Measurements from ENCODE around the gene SMIM5. TPM values are rescaled to one million over a fixed set of nuclear protein-coding genes. Genes with fewer than 3 reads are reported as not detected.
"Not testable (repeated sequence)": the region's sequence is repeated elsewhere in the genome, so short reads cannot be mapped to it uniquely, and the experiment has no call there.

SMIM5 gene
- total RNA-seq, 1 donor from 2014 or later, result 1.7 TPM

GRCh38 chr17:75589919-75590303 is 43.3 kb upstream of the SMIM5 start:
- H3K4me3 ChIP-seq (ENCODE audit: low read depth, low read length), result no peak overlapping the region
- DNase-seq (ENCODE audit: low read depth), result no peak

GRCh38 chr17:75590314-75590761 is 42.9 kb upstream of the SMIM5 start:
- no peaks in the 10 kb centered on the region for H3K36me3 ChIP-seq (ENCODE audit: control insufficient read depth, insufficient read depth, low read length)
- H3K27me3 ChIP-seq (ENCODE audit: control insufficient read depth, insufficient read depth, low read length), result peaks cover 26% of the 10 kb centered on the region
- no peak for TF ChIP-seq CTCF (IDR thresholded peaks at IDR 0.05; ENCODE audit: insufficient read depth, low read length, poor library complexity, severe bottlenecking)
- no peak overlapping the region for H3K4me3 ChIP-seq (ENCODE audit: low read depth, low read length)
- no peak for DNase-seq (ENCODE audit: low read depth)

More at GRCh38 chr17:75589919-75590303, 43.3 kb upstream of the SMIM5 start:
- H3K27me3 ChIP-seq (ENCODE audit: control insufficient read depth, insufficient read depth, low read length), result peaks cover 23% of the 10 kb centered on the region
- no peak for TF ChIP-seq CTCF (IDR thresholded peaks at IDR 0.05; ENCODE audit: insufficient read depth, low read length, poor library complexity, severe bottlenecking)
- H3K36me3 ChIP-seq (ENCODE audit: control insufficient read depth, insufficient read depth, low read length), result no peaks in the 10 kb centered on the region

GRCh38 chr17:75590849-75591721 is 42.1 kb upstream of the SMIM5 start:
- peaks cover 30% of the 10 kb centered on the region for H3K27me3 ChIP-seq (ENCODE audit: control insufficient read depth, insufficient read depth, low read length)
- no peak overlapping the region for H3K4me3 ChIP-seq (ENCODE audit: low read depth, low read length)
- no peak for DNase-seq (ENCODE audit: low read depth)
- no peak for TF ChIP-seq CTCF (IDR thresholded peaks at IDR 0.05; ENCODE audit: insufficient read depth, low read length, poor library complexity, severe bottlenecking)
- H3K36me3 ChIP-seq (ENCODE audit: control insufficient read depth, insufficient read depth, low read length), result no peaks in the 10 kb centered on the region

- no peak for TF ChIP-seq CTCF (IDR thresholded peaks at IDR 0.05; ENCODE audit: insufficient read depth, low read length, poor library complexity, severe bottlenecking)
- DNase-seq (ENCODE audit: low read depth), result no peak
- H3K36me3 ChIP-seq (ENCODE audit: control insufficient read depth, insufficient read depth, low read length), result no peaks in the 10 kb centered on the region
- no peak overlapping the region for H3K4me3 ChIP-seq (ENCODE audit: low read depth, low read length)
- peaks cover 30% of the 10 kb centered on the region for H3K27me3 ChIP-seq (ENCODE audit: control insufficient read depth, insufficient read depth, low read length)
These were observed 41.4 kb upstream of the SMIM5 start for GRCh38 chr17:75591722-75592302.

GRCh38 chr17:75592348-75593020 is 40.8 kb upstream of the SMIM5 start:
- H3K4me3 ChIP-seq (ENCODE audit: low read depth, low read length), result no peak overlapping the region
- peaks cover 29% of the 10 kb centered on the region for H3K27me3 ChIP-seq (ENCODE audit: control insufficient read depth, insufficient read depth, low read length)
- no peak for TF ChIP-seq CTCF (IDR thresholded peaks at IDR 0.05; ENCODE audit: insufficient read depth, low read length, poor library complexity, severe bottlenecking)
- no peaks in the 10 kb centered on the region for H3K36me3 ChIP-seq (ENCODE audit: control insufficient read depth, insufficient read depth, low read length)
- DNase-seq (ENCODE audit: low read depth), result no peak

- not testable (repeated sequence) for DNase-seq (ENCODE audit: low read depth); H3K36me3 ChIP-seq (ENCODE audit: control insufficient read depth, insufficient read depth, low read length); H3K4me3 ChIP-seq (ENCODE audit: low read depth, low read length)
- peaks cover 20% of the 10 kb centered on the region for H3K27me3 ChIP-seq (ENCODE audit: control insufficient read depth, insufficient read depth, low read length)
These were observed 39.8 kb upstream of the SMIM5 start for GRCh38 chr17:75593430-75593829.

Data from kidney epithelial cell (primary cell).